Stimulated activated naive CD8-positive, alpha-beta T cell treated with anti-CD3 and anti-CD28 coated beads, Interleukin-15, amount 100 ng/mL, for 72 hours (primary cell): ENCODE results near the gene BCAS3.
A peak's percentile ranks its signal among the peaks of the same experiment; 100 is the strongest.
"Not testable (repeated sequence)": the region's sequence is repeated elsewhere in the genome, so short reads cannot be mapped to it uniquely, and the experiment has no call there.

Experiments
- ATAC-seq: fragments of 150-1000 bp; cut with Tn5 transposase; 2 replicates; pipeline ENCODE4 v1.10.0; 2021; ENCODE audit warnings: mild to moderate bottlenecking, moderate library complexity
- DNase-seq, 2 donors: peaks; one replicate each; pipeline ENCODE4 v3.0.0; 2021 to 2022
- H3K27ac Mint-ChIP-seq, 2 donors: one replicate each; pipeline ENCODE4 v1.8.0; 2022; ENCODE audit warnings: mild to moderate bottlenecking in 2 of 2, mixed read lengths in 2 of 2, moderate library complexity in 2 of 2
- H3K27me3 Mint-ChIP-seq: one replicate; pipeline ENCODE4 v1.8.0; 2022; ENCODE audit warnings: mixed read lengths
- H3K4me1 Mint-ChIP-seq: one replicate; pipeline ENCODE4 v1.8.0; 2022; ENCODE audit warnings: mild to moderate bottlenecking, mixed read lengths
- H3K4me3 Mint-ChIP-seq, 2 donors: one replicate each; pipeline ENCODE4 v1.8.0; 2022; ENCODE audit warnings: mild to moderate bottlenecking in 2 of 2, mixed read lengths in 2 of 2, moderate library complexity in 1 of 2
- H3K9me3 Mint-ChIP-seq, 2 donors: one replicate each; pipeline ENCODE4 v1.8.0; 2022; ENCODE audit warnings: mixed read lengths in 2 of 2

Gene BCAS3

DNA sequence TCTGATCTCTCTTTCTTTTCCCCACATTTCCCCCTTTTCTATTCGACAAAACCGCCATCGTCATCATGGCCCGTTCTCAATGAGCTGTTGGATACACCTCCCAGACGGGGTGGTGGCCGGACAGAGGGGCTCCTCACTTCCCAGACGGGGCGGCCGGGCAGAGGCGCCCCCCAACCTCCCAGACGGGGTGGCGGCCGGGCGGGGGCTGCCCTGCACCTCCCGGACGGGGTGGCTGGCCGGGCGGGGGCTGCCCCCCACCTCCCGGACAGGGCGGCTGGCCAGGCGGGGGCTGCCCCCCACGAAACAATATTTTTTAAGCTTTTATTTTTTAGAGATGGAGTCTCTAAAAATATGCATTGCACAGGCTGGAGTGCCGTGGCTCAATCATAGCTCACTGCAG is 299.2 kb downstream of the BCAS3 start:
- not testable (repeated sequence) for DNase-seq, H3K9me3 Mint-ChIP-seq, H3K27me3 Mint-ChIP-seq, H3K4me3 Mint-ChIP-seq, H3K4me1 Mint-ChIP-seq, H3K27ac Mint-ChIP-seq, ATAC-seq

DNA sequence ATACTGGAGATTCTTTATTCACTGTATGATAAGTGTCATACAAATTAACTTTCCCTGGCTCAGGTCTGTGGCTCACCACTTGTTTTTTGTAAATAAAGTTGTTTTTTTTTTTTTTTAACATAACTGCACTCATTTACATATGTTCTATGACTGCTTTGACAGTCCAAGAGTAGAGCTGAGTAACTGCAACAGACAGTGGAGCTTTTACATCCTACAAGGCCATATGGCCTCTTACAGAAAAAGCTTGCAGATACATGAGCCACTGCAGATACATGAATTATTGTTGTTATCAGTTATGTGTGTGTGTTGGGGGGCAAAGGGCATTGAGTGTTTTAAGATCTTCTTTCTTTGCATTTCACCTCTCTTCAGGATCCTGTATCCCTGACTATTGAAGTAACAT is 311.7 kb downstream of the BCAS3 start:
- H3K9me3 Mint-ChIP-seq: no peaks in the 10 kb centered on the region
- no peak overlapping the region for H3K27ac Mint-ChIP-seq
- no peak for ATAC-seq

DNA sequence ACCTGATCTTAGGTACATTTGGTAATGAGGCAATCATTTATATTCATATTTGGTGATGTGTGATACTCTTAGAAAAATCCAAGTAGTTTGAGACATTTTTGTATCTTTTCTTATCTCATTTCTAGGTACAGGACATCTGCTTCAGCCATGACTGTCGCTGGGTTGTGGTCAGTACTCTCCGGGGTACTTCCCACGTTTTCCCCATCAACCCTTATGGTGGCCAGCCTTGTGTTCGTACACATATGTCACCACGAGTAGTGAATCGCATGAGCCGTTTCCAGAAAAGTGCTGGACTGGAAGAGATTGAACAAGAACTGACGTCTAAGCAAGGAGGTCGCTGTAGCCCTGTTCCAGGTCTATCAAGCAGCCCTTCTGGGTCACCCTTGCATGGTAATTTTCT is 312.2 kb downstream of the BCAS3 start:
- H3K4me1 Mint-ChIP-seq: no peaks in the 10 kb centered on the region
- H3K27ac Mint-ChIP-seq: no peak overlapping the region
- H3K9me3 Mint-ChIP-seq: no peaks in the 10 kb centered on the region
- DNase-seq (no peak), ATAC-seq (no peak)
- H3K4me3 Mint-ChIP-seq: no peak overlapping the region
- no peaks in the 10 kb centered on the region for H3K27me3 Mint-ChIP-seq

More for the DNA sequence above, 311.7 kb downstream of the BCAS3 start:
- no peaks in the 10 kb centered on the region for H3K27me3 Mint-ChIP-seq
- no peaks in the 10 kb centered on the region for H3K4me1 Mint-ChIP-seq
- H3K4me3 Mint-ChIP-seq: no peak overlapping the region
- DNase-seq: no peak

DNA sequence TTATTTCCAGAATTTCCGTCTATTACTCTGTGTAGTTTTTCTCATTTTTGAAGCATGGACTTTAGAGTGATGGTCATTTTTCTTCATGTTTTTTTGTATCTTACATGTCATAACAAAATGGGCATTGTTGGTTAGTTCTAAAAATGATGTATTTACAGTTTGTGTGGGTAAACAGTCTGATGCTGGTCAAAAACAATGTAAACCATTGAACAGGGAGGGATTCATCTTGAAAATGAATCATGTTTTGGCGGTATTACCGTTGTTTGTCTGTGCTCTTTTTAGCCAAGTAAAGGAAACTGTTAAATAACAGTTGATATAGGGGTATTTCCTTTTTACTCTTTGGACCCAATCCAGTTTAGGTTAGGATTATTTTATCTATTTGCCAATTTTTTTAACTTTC is 315.8 kb downstream of the BCAS3 start:
- no peaks in the 10 kb centered on the region for H3K9me3 Mint-ChIP-seq
- no peak overlapping the region for H3K4me3 Mint-ChIP-seq
- H3K4me1 Mint-ChIP-seq: no peaks in the 10 kb centered on the region
- H3K27ac Mint-ChIP-seq: no peak overlapping the region
- no peak for ATAC-seq
- no peaks in the 10 kb centered on the region for H3K27me3 Mint-ChIP-seq
- no peak for DNase-seq

DNA sequence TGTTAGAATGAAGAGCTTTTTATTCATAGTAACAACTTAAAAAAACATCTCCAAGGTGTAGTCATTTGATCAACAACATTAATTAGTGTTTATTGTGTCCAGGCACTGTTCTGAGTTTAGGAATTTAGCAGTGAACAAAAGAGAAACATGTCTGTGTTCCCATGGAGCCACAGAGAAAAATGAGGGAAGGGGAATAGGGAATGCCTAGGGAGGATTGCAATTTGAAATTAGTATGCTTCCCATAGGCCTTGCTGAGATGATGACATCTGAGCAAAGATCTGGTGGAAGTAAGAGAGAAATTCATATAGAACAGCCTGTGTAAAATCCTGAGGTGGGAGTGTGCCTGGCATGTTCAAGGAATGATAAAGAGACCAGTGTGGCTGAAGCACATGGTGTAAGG is 318.0 kb downstream of the BCAS3 start:
- Mint-ChIP-seq H3K9me3 (no peaks in the 10 kb centered on the region), H3K4me3 (no peak overlapping the region), H3K27me3 (no peaks in the 10 kb centered on the region), H3K4me1 (no peaks in the 10 kb centered on the region), H3K27ac (no peak overlapping the region)
- DNase-seq (no peak), ATAC-seq (no peak)

DNA sequence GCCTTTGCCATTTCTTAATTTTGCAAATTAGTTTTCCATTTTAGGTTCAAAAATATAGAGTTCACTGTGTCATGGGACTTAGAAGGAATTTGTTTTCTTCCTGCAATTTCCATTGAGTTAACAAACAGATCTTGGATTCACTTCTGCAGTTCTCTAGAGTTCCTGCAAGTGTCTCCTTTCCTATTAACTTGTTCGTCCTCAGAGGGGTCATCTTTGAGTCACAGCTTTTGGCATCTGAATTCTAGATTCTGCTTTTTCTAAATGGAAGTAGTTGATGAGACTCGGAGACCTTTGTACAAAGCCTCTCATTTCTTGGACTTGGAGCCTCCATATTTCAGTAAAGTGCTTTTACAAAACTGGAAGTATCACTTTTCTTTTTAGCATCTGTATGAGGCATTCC is 323.3 kb downstream of the BCAS3 start:
- no peak overlapping the region for H3K27ac Mint-ChIP-seq
- no peak overlapping the region for H3K4me3 Mint-ChIP-seq
- DNase-seq (no peak), ATAC-seq (no peak)
- H3K27me3 Mint-ChIP-seq: no peaks in the 10 kb centered on the region
- H3K9me3 Mint-ChIP-seq: no peaks in the 10 kb centered on the region
- no peaks in the 10 kb centered on the region for H3K4me1 Mint-ChIP-seq

DNA sequence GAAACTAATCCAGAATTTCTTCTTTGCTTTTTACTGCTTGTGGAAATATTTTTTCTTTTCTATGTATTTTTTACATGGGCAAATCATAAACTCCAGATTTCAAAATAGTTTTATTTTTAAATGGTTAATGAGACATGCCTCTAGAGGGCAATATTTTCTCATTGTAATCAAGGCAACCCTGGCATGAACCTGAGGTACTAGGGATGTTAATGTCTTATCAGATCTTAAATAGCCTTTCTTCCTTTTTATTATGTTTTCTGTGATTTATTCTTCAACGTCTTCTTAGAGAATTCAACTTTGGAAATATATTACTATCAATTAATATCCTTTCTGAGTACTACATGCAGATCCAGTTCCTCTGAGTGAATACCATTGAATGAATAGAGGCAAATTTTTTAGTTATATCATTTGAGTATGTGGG is 324.7 kb downstream of the BCAS3 start:
- Mint-ChIP-seq H3K9me3 (no peaks in the 10 kb centered on the region), H3K4me1 (no peaks in the 10 kb centered on the region), H3K27me3 (no peaks in the 10 kb centered on the region), H3K27ac (no peak overlapping the region), H3K4me3 (no peak overlapping the region)
- ATAC-seq (no peak), DNase-seq (no peak)

DNA sequence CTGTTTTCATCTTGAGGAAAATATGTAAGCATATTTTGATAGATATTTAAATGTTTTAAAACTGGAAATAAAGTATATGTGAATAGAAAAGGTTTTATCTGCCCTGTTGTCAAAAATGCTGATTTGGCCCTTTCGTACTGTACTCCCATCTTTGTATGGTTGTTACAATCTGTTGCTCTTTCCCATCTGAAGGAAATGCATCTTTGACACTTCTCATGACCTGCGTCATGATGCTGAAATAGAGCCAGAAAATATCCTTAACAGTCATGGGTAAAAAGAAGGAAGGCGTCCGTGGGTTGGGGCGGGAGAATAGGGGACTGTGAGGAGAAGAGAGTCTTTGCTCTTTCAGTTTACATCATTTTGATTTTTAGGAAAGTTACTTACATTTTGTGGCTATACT is 327.7 kb downstream of the BCAS3 start:
- DNase-seq (no peak), ATAC-seq (no peak)
- Mint-ChIP-seq H3K4me3 (no peak overlapping the region), H3K27me3 (no peaks in the 10 kb centered on the region), H3K4me1 (no peaks in the 10 kb centered on the region), H3K9me3 (no peaks in the 10 kb centered on the region), H3K27ac (no peak overlapping the region)

DNA sequence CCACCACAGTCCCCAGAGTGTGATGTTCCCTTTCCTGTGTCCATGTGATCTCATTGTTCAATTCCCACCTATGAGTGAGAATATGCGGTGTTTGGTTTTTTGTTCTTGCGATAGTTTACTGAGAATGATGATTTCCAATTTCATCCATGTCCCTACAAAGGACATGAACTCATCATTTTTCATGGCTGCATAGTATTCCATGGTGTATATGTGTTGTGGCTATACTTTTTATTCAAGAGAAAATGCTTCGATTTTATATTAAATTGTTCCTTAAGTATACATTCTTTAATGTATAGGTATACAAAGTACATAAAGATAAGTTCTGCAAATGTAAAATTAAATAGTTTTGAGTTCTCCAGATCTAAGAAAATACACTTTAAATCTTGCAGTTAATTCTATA is 328.3 kb downstream of the BCAS3 start:
- DNase-seq, H3K4me3 Mint-ChIP-seq, H3K9me3 Mint-ChIP-seq, H3K27me3 Mint-ChIP-seq, H3K4me1 Mint-ChIP-seq, ATAC-seq, H3K27ac Mint-ChIP-seq: not testable (repeated sequence)

DNA sequence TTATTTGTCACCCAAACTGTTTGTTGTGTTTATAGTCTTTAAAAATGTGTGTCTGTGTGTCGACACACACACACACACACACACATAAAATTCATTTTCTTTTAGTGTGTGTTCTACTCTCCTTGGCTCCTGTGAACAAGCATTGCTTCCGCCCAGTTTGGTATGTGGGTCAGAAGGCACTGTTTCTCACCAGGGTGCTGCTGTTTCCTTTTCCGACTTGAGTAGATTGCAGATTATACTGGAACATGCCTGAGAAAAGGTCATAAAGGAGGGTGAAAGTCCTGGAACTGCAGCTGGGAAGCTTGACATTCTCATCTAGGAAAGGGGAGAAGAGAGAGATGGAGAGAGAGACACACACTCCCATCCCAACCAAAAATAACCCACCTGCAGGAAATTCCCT is 330.3 kb downstream of the BCAS3 start:
- Mint-ChIP-seq H3K9me3 (no peaks in the 10 kb centered on the region), H3K27ac (no peak overlapping the region), H3K4me1 (no peaks in the 10 kb centered on the region), H3K4me3 (no peak overlapping the region), H3K27me3 (no peaks in the 10 kb centered on the region)
- no peak for ATAC-seq
- no peak for DNase-seq

DNA sequence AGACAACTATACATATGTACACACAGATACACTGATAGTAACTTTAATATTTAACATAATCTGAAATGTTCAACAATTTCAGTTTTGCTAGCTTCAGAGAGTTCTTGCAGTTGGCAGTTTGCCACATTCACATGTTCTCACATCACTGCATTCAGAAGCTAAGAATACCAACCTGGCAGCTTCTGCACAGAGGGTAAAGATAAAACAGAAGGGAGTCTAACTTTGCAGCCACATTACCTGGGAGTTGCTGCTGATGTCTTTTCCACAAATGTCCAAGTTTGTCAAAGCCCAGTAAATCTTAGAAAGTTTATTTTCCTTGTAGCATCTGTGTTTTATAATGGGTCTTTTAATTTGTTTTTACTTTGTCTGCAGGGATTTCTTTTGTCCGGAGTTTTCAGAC is 332.0 kb downstream of the BCAS3 start:
- no peaks in the 10 kb centered on the region for H3K27me3 Mint-ChIP-seq
- no peaks in the 10 kb centered on the region for H3K4me1 Mint-ChIP-seq
- H3K4me3 Mint-ChIP-seq: no peak overlapping the region
- DNase-seq (no peak), ATAC-seq (no peak)
- peak overlapping the region in 1 of 2 donors; percentile 29 for H3K27ac Mint-ChIP-seq
- H3K9me3 Mint-ChIP-seq: no peaks in the 10 kb centered on the region

DNA sequence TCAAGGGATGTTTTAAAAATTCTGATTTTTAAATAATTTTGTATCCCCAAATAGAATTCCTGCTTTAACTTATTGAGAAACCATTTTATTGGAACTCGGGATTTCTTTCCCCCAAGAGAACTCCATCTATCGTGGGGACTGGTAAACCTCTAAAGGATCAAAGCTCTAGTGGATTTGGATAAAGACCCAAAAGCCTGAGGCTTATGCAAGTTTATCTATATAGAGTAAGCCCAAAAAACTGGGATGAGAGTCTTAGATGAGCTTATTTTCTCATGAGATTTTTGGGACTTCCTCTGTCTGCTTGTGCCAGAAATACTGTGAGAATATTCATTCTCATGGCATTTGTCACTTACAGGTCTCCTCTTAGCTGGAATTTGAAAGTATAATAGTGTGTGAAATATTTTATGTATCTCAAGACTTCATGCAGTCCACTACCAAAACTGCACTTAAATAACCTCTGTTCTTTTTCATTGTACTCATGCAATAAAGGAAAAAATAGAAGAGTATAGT is 333.1 kb downstream of the BCAS3 start:
- H3K27me3 Mint-ChIP-seq: no peaks in the 10 kb centered on the region
- ATAC-seq (no peak), DNase-seq (no peak)
- no peaks in the 10 kb centered on the region for H3K4me1 Mint-ChIP-seq
- no peak overlapping the region for H3K27ac Mint-ChIP-seq
- H3K4me3 Mint-ChIP-seq: no peak overlapping the region
- no peaks in the 10 kb centered on the region for H3K9me3 Mint-ChIP-seq

DNA sequence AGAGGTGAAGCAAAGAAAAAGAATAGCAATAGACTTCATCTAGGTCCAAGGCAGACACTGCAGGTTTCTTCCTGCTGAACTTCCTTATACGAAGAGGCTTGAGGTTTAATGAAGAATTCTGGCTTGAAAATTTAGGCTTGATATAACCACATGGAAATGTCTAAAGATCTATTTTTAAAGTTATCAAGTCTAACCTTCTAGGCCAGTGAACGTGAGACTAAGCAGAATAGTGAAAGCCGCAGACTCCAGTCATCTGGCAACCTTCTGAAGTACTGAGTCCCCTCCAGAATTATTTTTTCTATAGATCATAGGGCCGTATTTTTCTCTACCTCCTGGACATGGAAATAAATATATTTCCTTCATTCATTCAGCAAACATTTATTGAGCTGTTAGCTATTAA is 333.6 kb downstream of the BCAS3 start:
- Mint-ChIP-seq H3K27ac (no peak overlapping the region), H3K27me3 (no peaks in the 10 kb centered on the region), H3K4me3 (no peak overlapping the region), H3K9me3 (no peaks in the 10 kb centered on the region), H3K4me1 (no peaks in the 10 kb centered on the region)
- DNase-seq (no peak), ATAC-seq (no peak)

DNA sequence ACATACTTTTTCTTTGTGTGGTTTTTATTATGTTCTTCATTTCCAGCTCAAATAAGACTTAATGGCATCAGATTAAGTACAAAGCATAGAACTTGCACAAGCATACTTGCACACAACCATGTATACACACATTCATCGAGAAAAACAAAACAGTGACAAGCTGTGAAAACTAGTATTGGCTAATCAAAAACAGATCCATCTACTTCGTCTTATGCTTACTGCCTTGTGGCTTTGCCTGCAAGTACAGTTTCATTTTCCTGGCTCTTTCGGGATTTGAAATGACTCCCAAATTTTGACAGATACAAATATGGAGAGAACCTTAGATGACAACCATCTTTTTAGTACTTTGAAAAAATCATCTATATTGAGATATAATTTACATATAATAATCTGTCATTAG is 338.3 kb downstream of the BCAS3 start:
- Mint-ChIP-seq H3K27me3 (no peaks in the 10 kb centered on the region), H3K27ac (no peak overlapping the region), H3K9me3 (no peaks in the 10 kb centered on the region), H3K4me1 (no peaks in the 10 kb centered on the region), H3K4me3 (no peak overlapping the region)
- no peak for DNase-seq
- no peak for ATAC-seq

DNA sequence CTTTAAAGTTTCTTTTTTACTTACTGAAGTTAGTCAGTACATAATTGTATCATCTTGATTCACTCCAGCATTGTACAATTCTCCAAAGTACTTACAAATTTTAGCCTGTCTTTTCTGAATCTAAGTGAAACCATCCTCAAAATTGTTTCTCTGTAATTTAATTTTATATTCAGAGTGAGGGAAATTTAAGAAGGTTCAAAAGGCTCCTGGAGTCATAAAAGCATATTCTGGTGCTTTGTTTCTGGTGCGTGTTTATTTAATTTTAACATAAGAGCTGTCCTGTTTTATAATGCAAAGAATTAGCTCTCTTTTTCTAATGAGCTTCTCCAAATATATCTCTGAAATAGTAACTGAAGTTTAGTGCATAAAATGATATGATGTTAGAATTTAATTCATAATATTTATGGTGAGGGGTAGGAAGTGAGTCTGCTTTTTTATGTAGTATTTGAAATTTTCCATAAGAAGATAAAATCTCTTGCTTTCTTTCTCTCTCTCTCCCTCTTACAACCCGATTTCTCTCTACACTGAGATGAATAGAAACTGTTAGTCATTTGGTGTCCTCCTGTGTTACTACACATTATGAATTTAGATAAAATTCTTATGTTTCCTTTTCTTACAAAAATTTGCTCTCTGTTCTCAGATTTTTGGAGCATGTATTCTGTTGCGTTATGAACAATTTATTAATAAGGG is 339.8 kb downstream of the BCAS3 start:
- Mint-ChIP-seq H3K4me1 (no peaks in the 10 kb centered on the region), H3K9me3 (no peaks in the 10 kb centered on the region), H3K27me3 (no peaks in the 10 kb centered on the region), H3K27ac (no peak overlapping the region), H3K4me3 (no peak overlapping the region)
- DNase-seq (no peak), ATAC-seq (no peak)

DNA sequence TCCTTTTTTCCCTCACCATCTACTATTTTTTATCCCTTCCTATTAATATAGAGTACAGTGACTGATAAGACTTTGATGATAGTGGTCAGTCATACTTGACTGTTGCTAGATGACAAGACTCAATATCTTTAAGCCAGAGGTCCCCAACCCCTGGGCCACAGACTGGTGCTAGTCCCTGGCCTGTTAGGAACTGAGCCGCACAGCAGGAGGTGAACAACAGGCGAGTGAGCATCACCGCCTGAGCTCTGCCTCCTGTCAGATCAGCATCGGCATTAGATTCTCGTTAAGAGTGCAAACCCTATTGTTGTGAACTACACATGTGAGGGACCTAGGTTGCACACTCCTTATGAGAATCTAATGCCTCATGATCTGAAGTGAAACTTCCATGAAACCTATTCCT is 341.3 kb downstream of the BCAS3 start:
- Mint-ChIP-seq H3K4me1 (no peaks in the 10 kb centered on the region), H3K27ac (no peak overlapping the region), H3K9me3 (no peaks in the 10 kb centered on the region), H3K27me3 (no peaks in the 10 kb centered on the region), H3K4me3 (no peak overlapping the region)
- ATAC-seq (no peak), DNase-seq (no peak)

DNA sequence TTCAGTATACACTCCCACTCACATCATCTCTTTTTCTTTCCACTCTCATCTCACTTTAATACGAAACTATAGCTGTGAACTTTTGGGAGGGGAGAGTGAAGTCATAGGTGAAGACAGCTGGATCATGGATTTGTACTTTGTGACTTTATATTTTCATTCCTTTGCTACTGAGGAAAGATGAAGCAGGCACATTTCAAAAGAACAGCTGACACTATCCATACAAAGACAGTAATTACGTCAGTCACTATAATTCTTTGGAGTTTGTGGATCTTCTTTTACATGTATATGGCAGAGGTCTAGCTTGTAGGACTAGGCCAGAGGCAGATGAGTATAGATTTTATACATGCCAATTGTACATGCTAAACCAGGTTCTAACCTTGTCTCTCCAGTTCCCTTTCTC is 346.3 kb downstream of the BCAS3 start:
- ATAC-seq: no peak
- Mint-ChIP-seq H3K4me3 (no peak overlapping the region), H3K9me3 (no peaks in the 10 kb centered on the region), H3K27me3 (no peaks in the 10 kb centered on the region), H3K27ac (no peak overlapping the region), H3K4me1 (no peaks in the 10 kb centered on the region)
- DNase-seq: no peak
